Tibial nerve (tissue), 4 donors: ENCODE data around the gene C1QTNF12. TPM values are rescaled to one million over a fixed set of nuclear protein-coding genes. Genes with fewer than 3 reads are reported as not detected.

ENCODE experiments used
- DNase-seq, 2 donors: peaks; one replicate each; pipeline ENCODE4 v3.0.0-alpha.2; 2019; ENCODE audit warnings: low spot score in 2 of 2
- H3K27ac ChIP-seq, 4 donors: fragments of 200-600 bp; sonication (generic) in 3 of 4; one replicate each; pipeline ENCODE4 v1.5.1; 2017 to 2019; ENCODE audit warnings: mild to moderate bottlenecking in 1 of 4
- H3K27me3 ChIP-seq, 2 donors: fragments of 200-600 bp; sonication (generic) in 1 of 2; one replicate each; pipeline versions ENCODE4 v1.5.1 to v1.6.0; 2017 to 2019
- H3K36me3 ChIP-seq, 3 donors: fragments of 200-600 bp; sonication (generic); one replicate each; pipeline ENCODE4 v1.5.1; 2018 to 2019
- H3K4me1 ChIP-seq, 4 donors: fragments of 200-600 bp; sonication (generic) in 3 of 4; one replicate each; pipeline ENCODE4 v1.5.1; 2017 to 2019
- H3K4me3 ChIP-seq, 4 donors: fragments of 200-600 bp; sonication (generic) in 3 of 4; one replicate each; pipeline ENCODE4 v1.5.1; 2017 to 2019; ENCODE audit warnings: mild to moderate bottlenecking in 1 of 4, moderate library complexity in 1 of 4
- H3K9me3 ChIP-seq, 4 donors: fragments of 200-600 bp; sonication (generic) in 3 of 4; one replicate each; pipeline ENCODE4 v1.5.1; 2017 to 2019
- EP300 ChIP-seq, 2 donors: sonication (generic); formaldehyde crosslinking; IDR thresholded peaks; one replicate each; pipeline ENCODE4 v1.6.1; 2017; ENCODE audit warnings: antibody characterized with exemption in 2 of 2, mild to moderate bottlenecking in 1 of 2
- POLR2A ChIP-seq, 2 donors: fragments of 450-650 bp; IDR thresholded peaks; one replicate each; pipeline ENCODE4 v1.6.1; 2017; ENCODE audit warnings: antibody characterized with exemption in 2 of 2, mild to moderate bottlenecking in 2 of 2, moderate library complexity in 2 of 2
- WGBS, 2 donors: methylation state at CpG; one replicate each; pipeline ENCODE4 v1.1.5; 2018; 5-methylcytosine and 5-hydroxymethylcytosine counted together
- total RNA-seq, 4 donors: library from RNA; depleted of rRNA; stranded (reverse); fragments of >200 nt; gene quantifications; one replicate each; pipeline ENCODE4 v1.1.0, GENCODE V29; 2016
- TF ChIP-seq, protein P1 (sequence below), 5 experiments: fragments of 200-600 bp in 3 of 5; fragments of 450-650 bp in 2 of 5; sonication (generic) in 3 of 5; IDR thresholded peaks; one replicate each; pipeline ENCODE4 v1.5.1; 2016 to 2019; ENCODE audit warnings: antibody characterized with exemption in 5 of 5, mild to moderate bottlenecking in 3 of 5, moderate library complexity in 2 of 5

Gene C1QTNF12
- total RNA-seq, 4 donors from 2014 or later, result 0.84 to 3.0 (median 1.8) TPM

DNA sequence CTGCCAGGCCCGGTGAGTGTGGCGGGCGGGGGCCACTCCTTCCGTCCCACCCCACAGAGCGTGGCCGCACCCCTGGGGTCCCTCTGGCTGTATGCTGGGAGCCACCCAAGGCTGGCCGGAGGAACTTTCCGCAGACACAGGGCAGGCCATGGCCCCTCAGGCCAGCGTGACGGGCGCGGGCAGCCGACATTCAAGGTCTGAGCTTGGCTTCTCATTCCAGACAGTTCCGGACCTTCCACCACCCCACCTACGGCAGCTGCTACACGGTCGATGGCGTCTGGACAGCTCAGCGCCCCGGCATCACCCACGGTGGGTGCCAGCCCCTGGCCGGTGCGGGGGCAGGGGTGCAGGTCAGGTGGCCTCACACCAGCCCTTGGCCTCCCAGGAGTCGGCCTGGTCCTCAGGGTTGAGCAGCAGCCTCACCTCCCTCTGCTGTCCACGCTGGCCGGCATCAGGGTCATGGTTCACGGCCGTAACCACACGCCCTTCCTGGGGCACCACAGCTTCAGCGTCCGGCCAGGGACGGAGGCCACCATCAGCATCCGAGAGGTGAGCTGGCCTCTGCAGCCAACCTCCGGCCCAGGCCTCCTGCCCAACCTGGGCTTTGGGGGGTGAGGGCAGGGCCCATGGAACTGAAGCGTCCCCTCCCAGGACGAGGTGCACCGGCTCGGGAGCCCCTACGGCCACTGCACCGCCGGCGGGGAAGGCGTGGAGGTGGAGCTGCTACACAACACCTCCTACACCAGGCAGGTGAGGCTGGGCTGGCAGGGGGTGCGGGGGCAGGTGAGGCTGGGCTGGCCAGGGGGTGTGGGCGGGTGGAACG lies 41.0 kb upstream of the C1QTNF12 start:
- Histone ChIP-seq H3K27ac (no peak overlapping the region), H3K36me3 (peaks cover 0 to 3% (median 0%) of the 10 kb centered on the region in 3 donors), H3K9me3 (no peaks in the 10 kb centered on the region), H3K27me3 (peaks cover 0 to 23% of the 10 kb centered on the region in 2 donors), H3K4me1 (peaks cover 0 to 18% (median 3%) of the 10 kb centered on the region in 4 donors), H3K4me3 (no peak overlapping the region)
- WGBS, 2 donors, result 87 to 91% methylated on average over 25 to 26 of the region's 46 CpGs
- TF ChIP-seq, protein P1, sequence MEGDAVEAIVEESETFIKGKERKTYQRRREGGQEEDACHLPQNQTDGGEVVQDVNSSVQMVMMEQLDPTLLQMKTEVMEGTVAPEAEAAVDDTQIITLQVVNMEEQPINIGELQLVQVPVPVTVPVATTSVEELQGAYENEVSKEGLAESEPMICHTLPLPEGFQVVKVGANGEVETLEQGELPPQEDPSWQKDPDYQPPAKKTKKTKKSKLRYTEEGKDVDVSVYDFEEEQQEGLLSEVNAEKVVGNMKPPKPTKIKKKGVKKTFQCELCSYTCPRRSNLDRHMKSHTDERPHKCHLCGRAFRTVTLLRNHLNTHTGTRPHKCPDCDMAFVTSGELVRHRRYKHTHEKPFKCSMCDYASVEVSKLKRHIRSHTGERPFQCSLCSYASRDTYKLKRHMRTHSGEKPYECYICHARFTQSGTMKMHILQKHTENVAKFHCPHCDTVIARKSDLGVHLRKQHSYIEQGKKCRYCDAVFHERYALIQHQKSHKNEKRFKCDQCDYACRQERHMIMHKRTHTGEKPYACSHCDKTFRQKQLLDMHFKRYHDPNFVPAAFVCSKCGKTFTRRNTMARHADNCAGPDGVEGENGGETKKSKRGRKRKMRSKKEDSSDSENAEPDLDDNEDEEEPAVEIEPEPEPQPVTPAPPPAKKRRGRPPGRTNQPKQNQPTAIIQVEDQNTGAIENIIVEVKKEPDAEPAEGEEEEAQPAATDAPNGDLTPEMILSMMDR (IDR thresholded peaks at IDR 0.05), result no peak
- TF ChIP-seq EP300 (IDR thresholded peaks at IDR 0.05) (no peak), POLR2A (IDR thresholded peaks at IDR 0.05) (no peak)
- DNase-seq, result no peak

DNA sequence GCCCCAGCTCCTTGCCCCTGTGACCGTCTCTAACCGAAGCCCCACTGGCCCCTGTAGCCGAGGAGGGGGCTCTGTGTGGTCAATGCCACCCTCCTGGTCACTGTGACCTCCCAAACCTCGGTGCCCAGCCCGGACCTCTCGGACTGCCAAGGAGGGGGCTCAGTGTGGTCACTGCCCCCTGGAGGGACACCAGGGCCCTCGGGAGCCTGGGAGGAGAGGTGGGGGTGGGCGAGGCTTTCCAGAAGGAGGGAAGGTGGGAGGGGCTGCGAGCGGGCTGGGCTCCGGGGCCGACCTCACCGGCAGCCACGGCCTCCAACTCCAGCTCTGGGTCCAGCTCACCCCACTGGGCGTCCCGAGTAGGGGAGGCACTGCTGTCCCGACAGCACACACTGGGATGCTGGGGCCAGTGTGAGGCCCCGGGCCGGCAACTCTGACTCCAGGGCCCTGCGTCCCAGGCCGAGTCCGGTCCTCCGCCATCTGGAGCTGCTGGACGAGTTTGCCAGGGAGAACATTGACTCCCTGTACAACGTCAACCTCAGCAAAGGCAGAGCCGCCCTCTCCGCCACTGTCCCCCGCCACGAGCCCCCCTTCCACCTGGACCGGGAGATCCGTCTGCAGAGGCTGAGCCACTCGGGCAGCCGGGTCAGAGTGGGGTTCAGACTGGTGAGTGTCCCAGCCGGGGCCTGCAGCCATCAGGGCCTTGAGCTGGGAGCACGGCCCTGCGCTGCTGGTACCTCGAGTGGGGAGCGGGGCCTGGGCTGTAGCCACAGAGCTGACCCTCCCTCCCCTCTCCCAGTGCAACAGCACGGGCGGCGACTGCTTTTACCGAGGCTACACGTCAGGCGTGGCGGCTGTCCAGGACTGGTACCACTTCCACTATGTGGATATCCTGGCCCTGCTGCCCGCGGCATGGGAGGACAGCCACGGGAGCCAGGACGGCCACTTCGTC lies 40.1 kb upstream of the C1QTNF12 start:
- WGBS, 2 donors, result 53 to 55% methylated on average over 25 to 43 of the region's 50 CpGs
- TF ChIP-seq, protein P1 (IDR thresholded peaks at IDR 0.05), result no peak
- TF ChIP-seq POLR2A (IDR thresholded peaks at IDR 0.05) (no peak), EP300 (IDR thresholded peaks at IDR 0.05) (no peak)
- Histone ChIP-seq H3K9me3 (no peaks in the 10 kb centered on the region), H3K27me3 (peaks cover 0 to 23% of the 10 kb centered on the region in 2 donors), H3K27ac (no peak overlapping the region), H3K4me1 (peaks cover 0 to 15% (median 3%) of the 10 kb centered on the region in 4 donors), H3K4me3 (no peak overlapping the region), H3K36me3 (no peaks in the 10 kb centered on the region)
- DNase-seq, result no peak

DNA sequence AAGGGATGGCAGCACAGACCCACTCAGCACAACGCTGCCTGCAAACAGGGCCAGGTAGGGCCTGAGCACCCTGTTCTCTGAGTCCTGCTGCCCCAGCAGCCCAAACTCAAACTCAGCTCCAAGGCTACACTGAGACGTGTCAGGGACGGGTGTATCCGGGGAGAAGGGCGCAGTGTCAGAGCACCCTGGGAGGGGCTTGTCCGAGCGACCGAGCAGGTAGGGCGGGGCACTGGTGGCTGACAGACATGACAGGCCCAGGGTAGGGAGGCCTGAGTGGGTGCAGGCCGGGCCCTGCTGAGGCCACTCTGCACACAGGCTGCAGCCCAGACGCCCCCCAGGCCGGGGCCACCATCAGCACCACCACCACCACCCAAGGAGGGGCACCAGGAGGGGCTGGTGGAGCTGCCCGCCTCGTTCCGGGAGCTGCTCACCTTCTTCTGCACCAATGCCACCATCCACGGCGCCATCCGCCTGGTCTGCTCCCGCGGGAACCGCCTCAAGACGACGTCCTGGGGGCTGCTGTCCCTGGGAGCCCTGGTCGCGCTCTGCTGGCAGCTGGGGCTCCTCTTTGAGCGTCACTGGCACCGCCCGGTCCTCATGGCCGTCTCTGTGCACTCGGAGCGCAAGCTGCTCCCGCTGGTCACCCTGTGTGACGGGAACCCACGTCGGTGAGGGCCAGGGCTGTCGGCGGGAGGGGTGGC lies 39.2 kb upstream of the C1QTNF12 start:
- H3K27me3 ChIP-seq, result peaks cover 0 to 23% of the 10 kb centered on the region in 2 donors
- no peaks in the 10 kb centered on the region for H3K9me3 ChIP-seq
- TF ChIP-seq, protein P1 (IDR thresholded peaks at IDR 0.05), result no peak
- TF ChIP-seq POLR2A (IDR thresholded peaks at IDR 0.05), result no peak
- no peak for TF ChIP-seq EP300 (IDR thresholded peaks at IDR 0.05)
- H3K36me3 ChIP-seq, result no peaks in the 10 kb centered on the region
- WGBS, 2 donors, result 69 to 80% methylated on average over 26 to 31 of the region's 37 CpGs
- no peak overlapping the region for H3K27ac ChIP-seq
- no peak overlapping the region for H3K4me3 ChIP-seq
- peaks cover 0 to 7% (median 0%) of the 10 kb centered on the region in 4 donors for H3K4me1 ChIP-seq
- no peak for DNase-seq

DNA sequence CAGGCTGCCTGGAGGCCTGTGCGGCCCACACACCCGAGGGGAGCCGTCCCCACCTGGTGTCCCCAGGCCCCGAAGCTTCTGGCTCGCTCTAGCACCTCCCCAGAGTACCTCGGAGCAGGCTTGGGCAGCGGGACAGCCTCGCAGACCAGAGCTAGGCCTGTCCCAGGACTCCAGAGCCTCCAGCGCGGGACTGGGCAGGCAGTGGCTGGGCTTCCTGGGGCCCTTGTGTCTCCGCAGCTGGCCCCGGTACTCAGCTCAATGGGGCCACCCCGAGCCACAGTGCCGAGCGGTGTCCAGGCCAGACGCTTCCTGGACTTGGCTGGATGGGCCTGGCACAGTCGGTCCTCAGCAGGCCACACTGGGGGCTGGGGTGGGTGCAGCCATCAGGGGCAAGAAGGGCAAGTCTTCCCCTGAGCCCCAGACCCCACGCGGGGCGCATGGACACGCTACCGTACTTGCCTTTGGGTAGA lies 38.6 kb upstream of the C1QTNF12 start:
- H3K27ac ChIP-seq, result no peak overlapping the region
- H3K27me3 ChIP-seq, result peaks cover 0 to 23% of the 10 kb centered on the region in 2 donors
- TF ChIP-seq POLR2A (IDR thresholded peaks at IDR 0.05) (no peak), EP300 (IDR thresholded peaks at IDR 0.05) (no peak)
- TF ChIP-seq, protein P1 (IDR thresholded peaks at IDR 0.05), result no peak
- no peaks in the 10 kb centered on the region for H3K36me3 ChIP-seq
- H3K9me3 ChIP-seq, result no peaks in the 10 kb centered on the region
- peaks cover 0 to under 1% (median 0%) of the 10 kb centered on the region in 4 donors for H3K4me1 ChIP-seq
- 84 to 87% methylated on average over 6 to 15 of the region's 22 CpGs for WGBS, 2 donors
- DNase-seq, result no peak
- no peak overlapping the region for H3K4me3 ChIP-seq
